ENCODE data around the gene SREBF1. TPM values are rescaled to one million over a fixed set of nuclear protein-coding genes. Genes with fewer than 3 reads are reported as not detected.
A peak's percentile ranks its signal among the peaks of the same experiment; 100 is the strongest.
"Not testable (repeated sequence)": the region's sequence is repeated elsewhere in the genome, so short reads cannot be mapped to it uniquely, and the experiment has no call there.

The SREBF1 gene
- total RNA-seq, 1 donor = 115 TPM

GRCh38 chr17:17810084-17810894 lies 26.5 kb downstream of the SREBF1 start:
- Histone ChIP-seq H3K4me2 (ENCODE audit: insufficient read depth, low read length) (no peak overlapping the region), H3K36me3 (ENCODE audit: insufficient read depth, low read length) (peaks cover 27% of the 10 kb centered on the region), H3K27me3 (ENCODE audit: insufficient read depth, low read length) (no peaks in the 10 kb centered on the region), H3K4me1 (ENCODE audit: insufficient read depth, low read length) (no peaks in the 10 kb centered on the region), H2AFZ (ENCODE audit: low read length) (no peak overlapping the region), H3K79me2 (ENCODE audit: insufficient read depth, low read length) (no peaks in the 10 kb centered on the region), H4K20me1 (ENCODE audit: insufficient read depth, low read length) (peaks cover 11% of the 10 kb centered on the region), H3K4me3 (ENCODE audit: insufficient read depth, low read length) (no peak overlapping the region), H3K9me3 (ENCODE audit: low read depth, low read length) (no peaks in the 10 kb centered on the region), H3K27ac (ENCODE audit: low read depth, low read length) (no peak overlapping the region)
- DNase-seq (ENCODE audit: insufficient read length, low spot score, missing footprints) = peak; percentile 96
- TF ChIP-seq CTCF (IDR thresholded peaks at IDR 0.05; ENCODE audit: extremely low read depth, low read depth, low read length) = no peak

- no peak overlapping the region for H2AFZ ChIP-seq (ENCODE audit: low read length)
- no peaks in the 10 kb centered on the region for H3K79me2 ChIP-seq (ENCODE audit: insufficient read depth, low read length)
- H3K4me3 ChIP-seq (ENCODE audit: insufficient read depth, low read length) = no peak overlapping the region
- no peaks in the 10 kb centered on the region for H3K4me1 ChIP-seq (ENCODE audit: insufficient read depth, low read length)
- H3K9me3 ChIP-seq (ENCODE audit: low read depth, low read length) = no peaks in the 10 kb centered on the region
- no peak for DNase-seq (ENCODE audit: insufficient read length, low spot score, missing footprints)
- peaks cover 30% of the 10 kb centered on the region for H3K36me3 ChIP-seq (ENCODE audit: insufficient read depth, low read length)
- TF ChIP-seq CTCF (IDR thresholded peaks at IDR 0.05; ENCODE audit: extremely low read depth, low read depth, low read length) = no peak
- H4K20me1 ChIP-seq (ENCODE audit: insufficient read depth, low read length) = peaks cover 11% of the 10 kb centered on the region
- H3K27me3 ChIP-seq (ENCODE audit: insufficient read depth, low read length) = no peaks in the 10 kb centered on the region
- H3K4me2 ChIP-seq (ENCODE audit: insufficient read depth, low read length) = no peak overlapping the region
- H3K27ac ChIP-seq (ENCODE audit: low read depth, low read length) = no peak overlapping the region
These were observed 27.2 kb downstream of the SREBF1 start for GRCh38 chr17:17809531-17810083.

GRCh38 chr17:17808706-17809432 lies 27.9 kb downstream of the SREBF1 start:
- Histone ChIP-seq H3K36me3 (ENCODE audit: insufficient read depth, low read length) (peaks cover 38% of the 10 kb centered on the region), H3K27ac (ENCODE audit: low read depth, low read length) (no peak overlapping the region), H4K20me1 (ENCODE audit: insufficient read depth, low read length) (peaks cover 14% of the 10 kb centered on the region), H3K4me3 (ENCODE audit: insufficient read depth, low read length) (no peak overlapping the region), H3K27me3 (ENCODE audit: insufficient read depth, low read length) (no peaks in the 10 kb centered on the region), H3K79me2 (ENCODE audit: insufficient read depth, low read length) (no peaks in the 10 kb centered on the region), H3K9me3 (ENCODE audit: low read depth, low read length) (no peaks in the 10 kb centered on the region), H3K4me1 (ENCODE audit: insufficient read depth, low read length) (no peaks in the 10 kb centered on the region), H2AFZ (ENCODE audit: low read length) (no peak overlapping the region), H3K4me2 (ENCODE audit: insufficient read depth, low read length) (no peak overlapping the region)
- no peak for TF ChIP-seq CTCF (IDR thresholded peaks at IDR 0.05; ENCODE audit: extremely low read depth, low read depth, low read length)
- peak; percentile 95 for DNase-seq (ENCODE audit: insufficient read length, low spot score, missing footprints)

GRCh38 chr17:17808200-17808599 lies 28.6 kb downstream of the SREBF1 start:
- not testable (repeated sequence) for H3K4me2 ChIP-seq (ENCODE audit: insufficient read depth, low read length); DNase-seq (ENCODE audit: insufficient read length, low spot score, missing footprints); H3K79me2 ChIP-seq (ENCODE audit: insufficient read depth, low read length); H3K27me3 ChIP-seq (ENCODE audit: insufficient read depth, low read length); H2AFZ ChIP-seq (ENCODE audit: low read length); H3K4me3 ChIP-seq (ENCODE audit: insufficient read depth, low read length); H3K9me3 ChIP-seq (ENCODE audit: low read depth, low read length); H3K27ac ChIP-seq (ENCODE audit: low read depth, low read length); H3K4me1 ChIP-seq (ENCODE audit: insufficient read depth, low read length)
- Histone ChIP-seq H3K36me3 (ENCODE audit: insufficient read depth, low read length) (peaks cover 41% of the 10 kb centered on the region), H4K20me1 (ENCODE audit: insufficient read depth, low read length) (peaks cover 14% of the 10 kb centered on the region)

Data from osteoblast (primary cell).